RWPE1 (cell line): ENCODE results near the gene MTNR1A.
"Not testable (repeated sequence)": the region's sequence is repeated elsewhere in the genome, so short reads cannot be mapped to it uniquely, and the experiment has no call there.

ENCODE experiments used
- CTCF ChIA-PET: fragments of 350-600 bp; sonication (Branson Sonifier 250); formaldehyde crosslinking; extraction: SDS; loops from one replicate; lab custom pipeline; 2021; lab: Yijun Ruan, JAX
- POLR2A ChIA-PET: fragments of 400-600 bp; formaldehyde crosslinking; extraction: SDS; loops from one replicate; lab custom pipeline; 2020; ENCODE audit warnings: antibody characterized with exemption; ENCODE audit not compliant: low non-redundant PET; lab: Yijun Ruan, JAX
- DNase-seq: peaks from one replicate; pipeline ENCODE4 v3.0.0; 2012; ENCODE audit warnings: low spot score
- H3K27ac ChIP-seq: fragments of 450-650 bp; 2 replicates; pipeline ENCODE4 v1.5.1; 2017
- CTCF ChIP-seq: fragments of 450-650 bp; conservative IDR thresholded peaks from 2 replicates; pipeline ENCODE4 v1.5.1; 2017; ENCODE audit warnings: low read depth, mild to moderate bottlenecking

The MTNR1A gene

GRCh38 chr4:186537843-186538521 lies 17.4 kb downstream of the MTNR1A start:
- H3K27ac ChIP-seq: no peak overlapping the region
- no peak for TF ChIP-seq CTCF
- ChIA-PET CTCF (interaction anchor here (0.7 kb wide), 1 partner anchor 34 kb away, joined by 3 read pairs; no protein-coding TSS in a partner anchor), POLR2A (no interaction called here)
- DNase-seq: no peak

- no peak overlapping the region for H3K27ac ChIP-seq
- DNase-seq: no peak
- ChIA-PET CTCF (no interaction called here), POLR2A (no interaction called here)
- TF ChIP-seq CTCF: no peak
Measured at GRCh38 chr4:186536285-186536684, 19.1 kb downstream of the MTNR1A start.

- TF ChIP-seq CTCF: no peak
- H3K27ac ChIP-seq: no peak overlapping the region
- CTCF ChIA-PET: no interaction called here
- no peak for DNase-seq
- POLR2A ChIA-PET: no interaction called here
Measured at GRCh38 chr4:186534056-186534455, 21.3 kb downstream of the MTNR1A start.

- DNase-seq, CTCF ChIA-PET, H3K27ac ChIP-seq, POLR2A ChIA-PET: not testable (repeated sequence)
Measured at GRCh38 chr4:186523927-186524326, 31.4 kb downstream of the MTNR1A start.

GRCh38 chr4:186516287-186516686 lies 39.1 kb downstream of the MTNR1A start:
- no peak for TF ChIP-seq CTCF
- ChIA-PET POLR2A (no interaction called here), CTCF (no interaction called here)
- DNase-seq: no peak
- H3K27ac ChIP-seq: no peak overlapping the region

- DNase-seq: no peak
- no peak overlapping the region for H3K27ac ChIP-seq
- CTCF ChIA-PET: no interaction called here
- POLR2A ChIA-PET: no interaction called here
- no peak for TF ChIP-seq CTCF
Measured at GRCh38 chr4:186514271-186514950, 41.0 kb downstream of the MTNR1A start.

- POLR2A ChIA-PET, DNase-seq, CTCF ChIA-PET, H3K27ac ChIP-seq: not testable (repeated sequence)
Measured at GRCh38 chr4:186504771-186505170, 50.6 kb downstream of the MTNR1A start.
